T-helper 1 cell (primary cell): ENCODE measurements around the gene NMNAT2.

ENCODE experiments used
- DNase-seq, 5 donors: peaks; one replicate each; pipeline ENCODE4 v3.0.0-alpha.2; 2012 to 2020

NMNAT2 gene

DNA sequence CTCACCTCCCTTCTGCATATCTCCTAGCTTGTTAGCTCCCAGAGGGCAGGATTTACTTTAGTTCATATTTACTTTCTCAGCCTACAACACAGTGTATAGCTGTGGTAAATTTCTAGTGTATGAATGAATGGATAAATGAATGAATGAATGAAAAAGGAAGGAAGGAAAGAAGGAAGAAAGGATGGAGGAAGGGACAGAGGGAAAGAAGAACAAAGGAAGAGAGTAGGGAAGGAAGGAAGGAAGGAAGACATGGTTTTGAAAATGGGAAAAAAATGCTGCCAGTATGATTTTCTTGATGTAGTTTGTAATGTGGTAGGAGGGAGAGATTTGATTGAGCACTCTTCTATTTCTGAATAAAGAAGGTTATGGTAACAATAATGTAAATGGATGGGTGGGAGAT is 185.1 kb downstream of the NMNAT2 start:
- no peak for DNase-seq

DNA sequence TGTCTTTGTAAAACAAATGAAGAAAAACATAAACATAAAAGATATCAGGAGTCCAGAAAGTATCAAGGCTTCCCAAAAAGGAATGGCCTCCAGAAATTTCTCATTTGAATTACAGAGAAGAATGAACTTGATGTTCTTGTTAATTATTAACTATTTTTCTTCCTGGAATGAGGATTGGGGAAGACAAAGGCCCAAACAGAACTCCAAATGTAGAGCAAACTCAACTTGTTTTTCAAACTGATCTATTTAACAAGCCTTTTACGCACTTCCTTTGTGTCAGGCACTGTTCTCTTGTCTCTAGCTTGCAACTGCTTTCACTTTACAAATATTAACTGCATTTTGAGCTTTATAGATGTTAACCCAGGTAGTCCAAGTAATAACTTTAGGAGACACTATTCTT is 186.6 kb downstream of the NMNAT2 start:
- no peak for DNase-seq

DNA sequence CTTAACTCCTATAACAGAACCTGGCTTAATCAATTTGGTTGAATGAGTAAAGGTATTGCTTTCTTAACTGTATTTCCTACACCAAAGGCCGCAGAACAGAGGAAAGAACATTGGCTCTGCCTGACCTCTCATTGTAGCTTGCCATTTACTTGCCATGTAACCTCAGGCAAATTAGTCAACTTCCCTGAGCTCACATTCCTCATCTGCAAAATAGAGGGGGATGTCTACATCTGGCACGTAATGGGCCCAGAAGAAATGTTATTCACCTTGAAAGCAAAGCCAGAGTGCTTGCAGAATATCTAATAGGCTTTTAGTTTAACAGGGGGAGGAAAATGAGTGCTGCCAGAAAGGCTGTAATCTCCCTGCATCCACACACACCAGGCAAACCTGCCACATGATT is 187.8 kb downstream of the NMNAT2 start:
- DNase-seq: no peak

DNA sequence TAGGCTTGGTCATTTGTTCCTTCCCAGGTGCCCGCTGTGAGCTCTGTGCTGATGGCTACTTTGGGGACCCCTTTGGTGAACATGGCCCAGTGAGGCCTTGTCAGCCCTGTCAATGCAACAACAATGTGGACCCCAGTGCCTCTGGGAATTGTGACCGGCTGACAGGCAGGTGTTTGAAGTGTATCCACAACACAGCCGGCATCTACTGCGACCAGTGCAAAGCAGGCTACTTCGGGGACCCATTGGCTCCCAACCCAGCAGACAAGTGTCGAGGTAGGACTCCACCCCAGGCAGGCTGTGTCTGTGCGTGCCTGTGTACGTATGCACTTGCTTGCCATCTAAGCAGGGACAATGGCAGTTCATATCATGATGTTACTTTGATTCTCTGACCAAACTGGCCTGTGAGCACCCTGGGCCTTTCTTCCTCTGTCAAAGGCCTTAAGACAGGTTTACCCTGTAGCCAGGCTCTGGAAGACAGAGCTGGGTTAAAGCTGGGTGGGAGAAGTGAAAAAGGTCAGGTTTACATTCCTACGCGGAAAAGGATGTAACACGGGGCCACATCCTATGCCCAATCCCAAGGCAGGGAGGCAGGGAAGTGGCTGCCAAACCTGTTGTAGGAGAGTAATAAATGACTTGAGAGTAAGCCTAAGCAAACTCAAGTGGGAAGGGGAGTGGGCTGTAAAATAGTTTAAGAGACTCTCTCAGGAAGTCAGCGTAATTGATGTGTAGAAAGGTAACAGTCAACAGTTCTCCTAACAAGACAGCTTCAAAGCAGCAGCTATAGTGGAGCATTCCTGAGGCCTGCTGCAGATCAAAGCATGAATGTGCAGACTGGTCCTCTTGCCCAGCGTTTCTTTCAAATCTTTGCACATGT is 189.6 kb downstream of the NMNAT2 start:
- no peak for DNase-seq

DNA sequence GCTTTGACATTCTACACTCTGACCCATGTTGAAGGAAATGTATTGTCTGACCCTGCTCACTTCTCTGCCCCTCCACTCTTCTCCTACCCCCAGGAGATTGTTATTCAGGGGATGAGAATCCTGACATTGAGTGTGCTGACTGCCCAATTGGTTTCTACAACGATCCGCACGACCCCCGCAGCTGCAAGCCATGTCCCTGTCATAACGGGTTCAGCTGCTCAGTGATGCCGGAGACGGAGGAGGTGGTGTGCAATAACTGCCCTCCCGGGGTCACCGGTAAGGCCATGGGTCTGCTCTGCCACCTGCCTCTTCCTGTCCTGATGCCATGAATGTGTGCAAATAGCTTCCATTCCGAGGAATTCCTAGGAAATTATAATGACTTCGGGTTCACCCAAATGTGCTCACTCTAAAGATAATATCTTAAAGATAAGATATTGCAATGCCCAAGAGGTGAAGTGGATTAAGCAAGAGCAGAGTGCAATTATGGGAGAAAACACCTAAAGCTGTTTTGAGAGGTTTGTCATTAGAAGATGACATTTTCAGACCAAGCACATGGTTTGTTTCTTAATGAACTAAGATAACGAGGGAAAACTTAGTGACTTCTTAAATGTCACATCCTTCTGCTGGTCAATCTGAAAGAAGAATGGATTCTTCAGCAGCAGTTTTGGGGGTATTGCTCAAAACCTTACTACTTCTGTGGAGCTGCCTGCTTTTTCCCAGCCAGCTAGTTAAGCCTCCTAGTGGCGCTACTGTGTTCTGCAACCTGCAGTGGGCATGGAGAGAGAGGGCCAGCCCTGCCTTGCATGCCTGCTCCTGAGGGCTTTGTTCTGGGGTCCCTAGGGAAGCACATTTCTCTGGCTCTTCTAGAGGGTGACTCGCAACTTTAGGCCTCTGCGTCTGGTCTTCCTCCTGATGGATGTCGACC is 190.5 kb downstream of the NMNAT2 start:
- peak in 2 of 5 donors; percentile 5 to 29 for DNase-seq

DNA sequence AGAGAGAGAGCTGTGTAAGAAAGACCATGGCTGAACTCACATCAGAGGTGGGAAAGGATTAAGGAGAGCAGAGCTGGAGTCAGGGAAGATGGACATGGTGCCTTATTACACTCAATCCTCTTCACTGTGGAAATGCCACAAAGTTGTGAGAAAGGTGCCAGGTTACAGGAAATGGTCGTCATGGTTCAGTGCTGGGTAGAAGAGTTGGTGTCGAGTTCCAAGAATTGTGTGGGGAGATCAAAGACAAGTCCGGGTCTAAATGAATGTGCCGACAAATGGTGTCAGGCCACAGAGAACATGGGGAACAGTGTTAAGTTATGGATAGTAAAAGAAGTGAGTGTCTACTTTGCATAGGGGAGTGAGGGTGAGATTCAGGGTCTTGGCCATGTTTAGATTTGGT is 191.2 kb downstream of the NMNAT2 start:
- DNase-seq: peak in 1 of 5 donors; percentile 69

DNA sequence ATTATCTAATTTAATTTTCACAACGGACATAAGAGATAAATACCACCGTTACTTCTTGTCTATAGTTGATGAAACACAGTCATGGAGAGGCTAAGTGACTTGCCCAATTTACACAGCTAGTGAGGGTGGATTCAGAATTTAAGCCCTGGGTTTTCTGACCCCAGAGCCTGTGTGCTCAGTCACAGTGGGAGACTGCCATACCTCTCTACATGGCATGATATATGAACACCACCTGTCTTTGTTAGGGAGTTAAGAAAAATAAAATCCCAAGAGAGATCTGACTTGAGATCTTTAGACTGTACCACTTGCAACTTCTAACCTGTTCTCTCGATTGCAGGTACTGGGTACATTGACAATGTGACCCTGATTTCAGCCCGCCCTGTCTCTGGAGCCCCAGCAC is 191.8 kb downstream of the NMNAT2 start:
- no peak for DNase-seq

DNA sequence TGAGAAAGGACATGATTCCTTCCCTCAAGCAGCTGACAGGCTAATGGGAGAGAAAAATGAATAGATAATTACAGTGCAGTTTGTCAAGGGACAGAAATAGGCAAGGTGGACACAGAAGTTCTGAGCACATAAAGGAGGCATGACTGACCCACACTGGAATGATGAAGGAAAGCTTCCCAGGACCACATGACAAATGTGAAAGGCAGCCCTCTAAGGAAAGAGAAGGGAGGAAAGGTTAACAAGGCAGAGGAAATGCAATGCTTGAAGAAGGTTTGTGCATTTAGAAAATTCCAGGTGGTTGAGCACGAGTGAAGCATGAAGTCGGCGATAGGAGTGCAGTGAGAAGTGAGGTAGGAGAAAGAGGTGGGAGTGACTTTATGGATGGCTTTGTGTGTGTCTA is 194.7 kb downstream of the NMNAT2 start:
- no peak for DNase-seq

DNA sequence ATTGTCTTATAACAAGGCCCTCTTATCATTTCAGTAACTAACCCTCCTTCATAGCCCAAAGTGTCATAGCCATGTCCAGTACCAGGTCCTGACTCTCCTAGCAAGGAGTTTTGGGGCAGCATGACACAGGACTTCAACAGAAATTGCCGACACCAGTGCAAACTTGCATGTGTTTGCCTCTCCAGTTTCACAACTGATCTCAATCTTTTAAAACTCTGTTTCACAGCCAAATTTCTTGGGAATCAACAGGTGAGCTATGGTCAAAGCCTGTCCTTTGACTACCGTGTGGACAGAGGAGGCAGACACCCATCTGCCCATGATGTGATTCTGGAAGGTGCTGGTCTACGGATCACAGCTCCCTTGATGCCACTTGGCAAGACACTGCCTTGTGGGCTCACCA is 195.3 kb downstream of the NMNAT2 start:
- no peak for DNase-seq

DNA sequence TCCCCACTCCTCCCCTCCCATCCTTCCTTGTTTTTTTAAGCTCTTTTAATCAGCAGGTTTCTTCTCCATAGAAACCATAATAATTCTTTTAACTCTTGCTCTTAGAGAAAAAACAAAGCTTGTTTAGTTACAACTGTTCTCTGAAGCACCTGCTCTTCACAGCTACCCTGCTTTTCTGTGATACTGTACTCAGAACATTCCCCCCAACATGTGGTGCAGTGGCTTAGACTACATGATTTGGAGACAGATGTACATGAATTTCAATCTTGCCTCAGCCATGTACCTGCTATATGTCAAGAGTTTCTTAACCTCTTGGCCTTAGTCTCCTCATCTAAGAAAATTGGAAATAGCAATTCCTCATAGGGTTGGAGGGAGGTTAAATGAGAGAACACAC is 198.6 kb downstream of the NMNAT2 start:
- DNase-seq: no peak

DNA sequence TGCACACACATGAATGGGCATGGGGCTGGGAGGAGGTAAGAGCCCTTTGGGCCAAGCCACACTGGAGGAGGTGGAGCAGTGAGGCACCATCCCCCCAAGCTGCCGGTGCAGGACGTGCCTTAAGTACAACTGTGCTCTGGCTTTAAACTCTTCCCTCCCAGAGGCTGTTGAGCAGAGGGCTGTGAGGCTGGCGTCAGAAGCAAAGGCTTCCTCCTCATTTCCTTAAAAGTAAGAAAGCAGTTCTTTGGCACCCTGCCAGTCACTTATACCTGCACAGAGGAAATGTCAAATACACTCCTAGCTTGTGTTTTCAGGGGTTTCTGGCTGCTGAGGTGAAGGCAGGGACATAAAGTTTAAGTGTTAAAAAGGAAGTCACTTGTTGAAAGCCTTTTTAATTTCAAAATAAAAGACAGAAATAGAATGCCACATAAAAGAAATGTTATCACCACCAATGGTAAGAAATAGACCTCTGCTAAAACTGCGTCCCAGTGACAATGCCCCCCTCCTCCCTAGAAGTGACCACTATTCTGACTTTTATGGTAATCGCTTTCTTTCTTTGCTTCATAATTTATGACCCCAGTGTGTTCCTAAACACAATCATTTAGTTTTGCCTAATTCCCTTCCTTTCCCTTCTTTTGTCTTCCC is 199.1 kb downstream of the NMNAT2 start:
- peak in 3 of 5 donors; percentile 8 to 52 (median 33) for DNase-seq

DNA sequence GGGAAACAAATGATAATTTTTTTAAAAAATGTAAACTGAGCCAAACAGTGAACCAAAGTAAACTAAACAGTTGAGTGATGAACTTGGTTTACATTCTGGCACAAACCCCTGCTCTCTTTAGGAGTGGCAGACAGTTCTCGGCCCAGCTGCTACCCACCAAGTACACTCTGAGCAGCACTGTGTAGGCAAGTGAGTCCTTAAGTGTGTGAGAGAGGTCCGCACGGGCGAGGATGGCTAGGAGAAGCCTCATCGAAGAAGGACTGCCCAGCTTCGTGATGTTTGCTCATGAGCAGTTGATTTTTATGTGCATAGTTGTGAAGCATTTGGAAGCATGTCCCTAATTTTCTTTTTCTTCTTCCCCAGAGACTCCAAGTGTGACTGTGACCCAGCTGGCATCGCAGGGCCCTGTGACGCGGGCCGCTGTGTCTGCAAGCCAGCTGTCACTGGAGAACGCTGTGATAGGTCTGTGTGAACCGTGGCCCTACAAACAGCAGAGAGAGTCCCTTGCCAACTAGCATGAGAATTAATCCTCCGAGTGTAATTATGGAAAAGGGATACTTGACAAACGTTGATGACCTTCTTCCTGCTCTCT is 200.1 kb downstream of the NMNAT2 start:
- no peak for DNase-seq

DNA sequence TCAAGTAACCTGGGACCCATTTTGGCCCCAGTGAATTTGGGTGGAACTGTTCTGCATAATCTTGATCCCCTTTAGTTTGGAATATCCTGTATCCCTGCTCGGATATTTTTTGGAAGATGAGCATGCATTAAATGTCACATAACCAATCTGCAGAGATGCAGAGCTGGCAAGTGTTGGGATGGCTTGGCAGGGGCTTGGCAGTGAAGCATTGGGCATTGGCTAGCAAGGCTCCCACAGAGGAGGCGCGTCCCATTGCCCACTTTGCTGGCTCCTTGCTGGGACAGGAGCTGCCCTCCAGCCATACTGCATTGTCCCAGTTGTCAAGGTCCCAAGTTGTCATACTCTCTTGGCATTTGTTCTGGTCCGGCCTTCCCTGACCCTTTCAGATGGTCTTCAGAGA is 202.2 kb downstream of the NMNAT2 start:
- no peak for DNase-seq

DNA sequence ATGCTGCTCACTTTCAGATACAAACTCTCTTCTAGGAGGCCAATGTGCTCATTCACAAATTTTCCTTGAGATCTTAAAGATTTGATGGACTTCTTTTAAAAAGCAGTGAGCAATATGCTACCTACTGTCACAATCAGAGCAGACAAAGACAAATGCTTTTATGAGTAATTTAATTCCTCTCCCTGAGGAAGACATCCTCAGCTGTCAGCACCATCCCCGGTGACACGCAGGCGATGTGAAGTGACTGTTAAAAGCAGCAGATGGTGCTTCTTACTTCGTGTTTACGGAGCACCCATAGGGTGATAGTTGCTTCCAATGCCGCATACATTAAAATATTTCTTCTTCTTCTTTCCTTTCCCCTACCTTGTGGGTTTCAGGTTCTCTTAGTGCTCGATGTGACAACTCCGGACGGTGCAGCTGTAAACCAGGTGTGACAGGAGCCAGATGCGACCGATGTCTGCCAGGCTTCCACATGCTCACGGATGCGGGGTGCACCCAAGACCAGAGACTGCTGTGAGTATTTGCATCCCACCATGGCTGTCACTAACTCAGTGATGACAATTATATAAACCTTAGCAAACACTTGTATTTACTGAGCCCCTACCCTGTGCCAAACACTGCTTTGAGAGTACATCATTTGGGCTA is 203.0 kb downstream of the NMNAT2 start:
- no peak for DNase-seq

DNA sequence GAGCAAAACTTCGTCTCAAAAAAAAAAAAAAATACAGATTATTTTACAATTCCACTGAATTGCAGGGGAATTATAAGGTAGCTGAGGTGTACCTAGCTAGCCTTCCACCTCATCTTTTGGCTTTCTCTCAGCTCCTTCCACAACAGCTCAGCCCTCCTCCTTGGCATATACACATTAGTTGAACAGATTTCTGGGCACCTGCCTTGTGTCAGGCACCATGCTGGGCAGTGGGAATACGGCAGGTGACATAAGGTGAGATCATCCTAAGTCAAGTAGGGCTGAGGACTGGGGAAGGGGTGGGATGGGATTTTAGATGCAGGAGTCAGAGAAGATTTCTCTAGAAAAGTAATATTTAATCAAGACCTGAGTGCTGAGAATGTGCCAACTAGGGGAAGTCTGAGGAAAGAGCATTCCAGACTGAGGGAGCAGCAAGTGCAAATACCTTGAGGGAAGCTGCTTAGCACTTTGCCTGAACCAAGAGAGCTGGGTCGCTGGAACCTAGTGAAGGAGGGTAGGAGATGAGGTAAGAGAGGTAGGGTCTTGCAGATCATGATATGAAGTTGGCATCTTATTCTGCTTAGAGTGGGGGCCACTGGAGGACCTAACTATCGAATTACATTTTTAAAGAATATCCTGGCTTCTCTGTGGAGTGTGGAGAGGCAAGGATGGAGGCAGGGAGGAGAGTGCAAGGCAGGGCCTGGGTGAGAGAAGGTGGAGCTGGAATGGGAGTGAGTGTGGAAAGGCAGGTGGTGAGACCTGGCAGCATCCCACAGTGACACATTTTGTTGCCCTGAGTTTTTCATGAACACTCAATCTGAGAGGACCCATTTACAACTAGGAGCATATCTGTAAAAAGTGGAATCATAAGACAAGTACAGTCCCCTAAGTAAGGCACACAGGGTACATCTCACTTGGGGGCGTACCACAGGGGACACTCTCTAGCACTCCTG is 203.9 kb downstream of the NMNAT2 start:
- no peak for DNase-seq

DNA sequence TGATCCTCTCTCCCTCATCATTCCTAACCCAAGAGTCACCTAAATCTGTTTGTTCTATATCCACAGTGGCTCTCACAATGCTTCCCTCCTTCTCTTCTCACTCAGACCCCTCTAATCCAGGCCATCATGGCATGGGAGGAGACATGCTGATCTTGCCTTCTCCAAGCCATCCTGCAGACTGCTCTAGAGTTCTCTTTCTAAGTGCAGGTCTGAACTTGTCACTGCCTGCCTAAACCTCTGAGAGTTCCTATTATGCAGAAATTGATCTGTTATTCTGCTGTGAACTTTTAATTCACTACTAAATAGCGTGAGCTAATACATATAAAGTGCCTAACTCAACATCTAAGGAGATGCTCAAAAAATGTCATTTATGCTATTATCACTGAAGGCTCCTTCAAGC is 205.3 kb downstream of the NMNAT2 start:
- DNase-seq: no peak

DNA sequence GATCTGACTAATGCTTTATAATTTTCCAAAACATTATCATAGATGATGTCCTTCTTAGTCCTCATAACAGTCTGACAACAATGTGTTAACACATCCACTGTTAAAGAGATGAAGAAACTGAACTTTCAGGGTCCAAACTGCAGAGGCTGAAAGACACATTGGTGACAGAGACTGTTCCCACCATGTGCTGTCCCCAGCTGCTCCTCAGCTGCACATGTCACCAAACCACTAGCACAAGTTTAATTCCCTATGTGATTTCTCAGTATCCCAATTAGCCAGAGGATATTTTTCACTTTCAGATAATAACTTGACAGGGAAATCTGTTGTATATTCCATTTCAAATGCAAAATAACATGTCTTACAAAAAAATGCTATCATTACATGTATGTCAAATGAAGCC is 207.5 kb downstream of the NMNAT2 start:
- DNase-seq: no peak

DNA sequence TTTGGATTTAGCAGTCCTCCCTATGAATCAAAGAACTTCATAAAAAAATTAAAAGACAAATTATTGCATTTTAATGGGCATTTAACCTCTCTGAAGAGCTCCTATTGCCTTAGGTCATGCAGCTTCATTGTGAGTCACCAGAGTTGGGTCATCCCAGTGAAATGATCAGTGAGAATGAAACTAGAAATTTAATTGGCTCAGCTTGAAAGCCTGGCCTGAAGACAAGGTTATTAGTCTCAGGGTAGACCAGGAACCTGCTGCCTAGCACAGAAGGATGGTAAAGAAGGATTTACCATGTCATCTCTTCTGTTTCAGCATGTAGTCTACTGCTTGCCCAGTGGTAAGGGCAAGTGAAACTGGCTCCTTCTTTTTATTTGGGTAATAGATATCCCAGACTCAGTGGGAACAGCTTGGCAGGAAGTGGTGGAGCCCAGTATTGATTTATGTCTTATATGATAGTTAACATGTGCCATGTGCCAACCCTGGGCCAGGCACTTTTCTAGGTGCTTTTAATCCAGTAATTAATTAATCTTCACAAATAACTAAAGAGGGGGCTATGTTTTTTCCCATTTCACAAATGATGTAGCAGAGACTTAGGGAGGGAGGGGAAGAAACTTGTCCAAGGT is 208.5 kb downstream of the NMNAT2 start:
- peak in 1 of 5 donors; percentile 23 for DNase-seq

DNA sequence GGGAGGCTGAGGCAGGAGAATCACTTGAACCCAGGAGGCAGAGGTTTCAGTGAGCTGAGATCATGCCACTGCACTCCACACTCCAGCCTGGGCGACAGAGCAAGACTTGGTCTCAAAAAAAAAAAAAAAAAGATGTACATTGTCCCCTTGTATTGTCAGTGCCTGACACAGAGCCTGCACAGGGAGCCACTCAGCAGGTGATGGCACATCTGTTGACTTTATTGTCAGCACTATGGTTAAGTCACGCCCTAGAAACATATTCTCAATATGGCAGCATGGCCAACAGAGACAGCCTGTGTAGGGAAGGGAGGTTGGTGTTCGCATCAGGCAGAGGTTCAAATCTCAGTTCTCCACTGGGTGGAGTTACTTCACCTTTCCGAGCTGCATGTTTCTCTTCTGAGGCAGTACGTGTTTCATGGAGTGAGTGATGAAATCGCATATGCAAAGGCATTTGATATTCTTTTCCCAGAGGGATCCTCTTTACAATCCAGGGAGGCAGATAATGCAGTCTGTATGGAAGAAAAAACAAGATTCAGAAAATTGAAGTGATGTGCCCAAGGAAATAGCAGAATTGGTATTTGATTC is 211.6 kb downstream of the NMNAT2 start:
- DNase-seq: no peak

DNA sequence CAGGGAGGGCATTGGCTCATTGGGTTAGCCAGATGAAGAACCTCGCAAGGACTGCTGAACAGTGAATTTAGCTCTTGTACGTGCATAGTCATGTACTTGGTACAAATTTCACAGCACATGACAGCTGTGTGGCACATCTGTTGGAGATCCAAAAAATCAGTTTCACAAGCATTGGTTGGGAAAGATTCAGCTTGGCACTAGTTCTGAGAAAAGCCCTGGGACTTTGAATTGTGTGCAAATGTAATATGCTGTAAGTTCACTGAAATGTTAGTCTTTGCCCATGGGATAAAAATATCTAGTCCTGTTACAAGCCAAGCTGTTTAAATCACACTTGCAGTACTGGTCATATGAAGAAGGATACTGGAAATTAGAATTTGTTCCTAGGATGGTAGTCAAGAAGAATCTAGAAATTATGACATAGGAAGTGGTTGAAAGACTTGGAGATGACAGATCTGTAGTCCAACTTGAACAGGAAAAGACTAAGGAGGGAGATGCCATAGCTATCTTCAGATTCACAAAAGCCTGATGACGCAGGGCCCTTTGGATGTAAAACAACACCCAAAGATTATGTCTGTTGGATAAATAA is 212.9 kb downstream of the NMNAT2 start:
- DNase-seq: no peak
